Measurements from ENCODE around the gene HTRA1. TPM values are rescaled to one million over a fixed set of nuclear protein-coding genes. Genes with fewer than 3 reads are reported as not detected.

HTRA1 gene
- total RNA-seq, 2 donors from 2014 or later = 41.4 to 61.8 TPM

DNA sequence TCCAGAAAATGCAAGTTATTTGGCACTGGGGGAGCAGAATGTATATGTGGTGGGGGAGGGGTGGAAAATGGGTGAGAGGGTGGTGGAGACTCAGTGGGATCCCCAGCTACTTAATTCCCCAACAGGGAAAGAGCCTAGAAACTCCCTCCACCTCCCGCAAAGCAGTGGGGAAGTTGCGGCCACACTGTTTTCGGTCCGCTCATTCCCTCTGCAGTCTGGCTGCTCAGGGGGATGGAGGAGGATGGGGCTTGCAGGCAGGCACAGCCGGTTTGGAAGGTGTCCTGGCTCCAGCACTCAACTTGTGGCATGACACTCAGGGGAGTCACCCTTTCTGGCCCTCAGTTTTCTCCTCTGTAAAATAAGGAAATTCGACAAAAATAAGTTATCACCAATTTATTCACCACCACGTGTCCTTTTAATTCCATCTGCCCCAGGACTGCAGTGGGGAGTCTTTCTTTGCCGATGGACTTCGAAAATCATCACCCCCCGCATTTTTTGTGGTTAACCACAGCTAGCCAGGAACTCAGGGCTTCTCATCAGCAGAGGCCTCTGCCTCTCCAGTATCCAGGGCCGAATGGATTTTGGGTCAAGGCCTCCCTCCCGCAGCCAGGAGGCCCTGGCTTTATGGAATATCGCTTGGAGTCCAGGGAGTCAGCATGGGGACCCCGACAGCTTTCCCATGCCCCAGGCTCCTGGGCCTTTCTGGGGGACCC lies 1.6 kb upstream of the HTRA1 start:
- H3K4me1 ChIP-seq (replicated peaks) = peaks cover 7% of the 10 kb centered on the region
- H3K27ac ChIP-seq = no peak overlapping the region
- no peak overlapping the region for H3K4me3 ChIP-seq
- H3K36me3 ChIP-seq = no peaks in the 10 kb centered on the region
- intact Hi-C loops (cut with DNase I) = loop anchor here (5.0 to 10.0 kb wide), 2 partner anchors 38 to 105 kb away; partner anchors contain the start of gene DMBT1
- no peak for DNase-seq (ENCODE audit: low spot score)
- no peaks in the 10 kb centered on the region for H3K27me3 ChIP-seq (replicated peaks; ENCODE audit: insufficient read depth)
- TF ChIP-seq POLR2AphosphoS5 (IDR thresholded peaks at IDR 0.05) = no peak
- TF ChIP-seq POLR2A (IDR thresholded peaks at IDR 0.05) = no peak
- TF ChIP-seq, protein P1, sequence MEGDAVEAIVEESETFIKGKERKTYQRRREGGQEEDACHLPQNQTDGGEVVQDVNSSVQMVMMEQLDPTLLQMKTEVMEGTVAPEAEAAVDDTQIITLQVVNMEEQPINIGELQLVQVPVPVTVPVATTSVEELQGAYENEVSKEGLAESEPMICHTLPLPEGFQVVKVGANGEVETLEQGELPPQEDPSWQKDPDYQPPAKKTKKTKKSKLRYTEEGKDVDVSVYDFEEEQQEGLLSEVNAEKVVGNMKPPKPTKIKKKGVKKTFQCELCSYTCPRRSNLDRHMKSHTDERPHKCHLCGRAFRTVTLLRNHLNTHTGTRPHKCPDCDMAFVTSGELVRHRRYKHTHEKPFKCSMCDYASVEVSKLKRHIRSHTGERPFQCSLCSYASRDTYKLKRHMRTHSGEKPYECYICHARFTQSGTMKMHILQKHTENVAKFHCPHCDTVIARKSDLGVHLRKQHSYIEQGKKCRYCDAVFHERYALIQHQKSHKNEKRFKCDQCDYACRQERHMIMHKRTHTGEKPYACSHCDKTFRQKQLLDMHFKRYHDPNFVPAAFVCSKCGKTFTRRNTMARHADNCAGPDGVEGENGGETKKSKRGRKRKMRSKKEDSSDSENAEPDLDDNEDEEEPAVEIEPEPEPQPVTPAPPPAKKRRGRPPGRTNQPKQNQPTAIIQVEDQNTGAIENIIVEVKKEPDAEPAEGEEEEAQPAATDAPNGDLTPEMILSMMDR (IDR thresholded peaks at IDR 0.05) = no peak
- WGBS = 83% methylated on average over 14 of the region's 14 CpGs
- H3K9me3 ChIP-seq = no peaks in the 10 kb centered on the region

DNA sequence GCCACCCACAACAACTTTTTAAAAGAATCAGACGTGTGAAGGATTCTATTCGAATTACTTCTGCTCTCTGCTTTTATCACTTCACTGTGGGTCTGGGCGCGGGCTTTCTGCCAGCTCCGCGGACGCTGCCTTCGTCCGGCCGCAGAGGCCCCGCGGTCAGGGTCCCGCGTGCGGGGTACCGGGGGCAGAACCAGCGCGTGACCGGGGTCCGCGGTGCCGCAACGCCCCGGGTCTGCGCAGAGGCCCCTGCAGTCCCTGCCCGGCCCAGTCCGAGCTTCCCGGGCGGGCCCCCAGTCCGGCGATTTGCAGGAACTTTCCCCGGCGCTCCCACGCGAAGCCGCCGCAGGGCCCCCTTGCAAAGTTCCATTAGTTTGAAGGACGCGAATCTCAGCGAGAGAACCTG lies 461 bp upstream of the HTRA1 start:
- TF ChIP-seq POLR2AphosphoS5 (IDR thresholded peaks at IDR 0.05) (no peak), POLR2A (IDR thresholded peaks at IDR 0.05) (no peak)
- TF ChIP-seq, protein P1 (IDR thresholded peaks at IDR 0.05) = no peak
- Histone ChIP-seq H3K36me3 (no peaks in the 10 kb centered on the region), H3K27ac (peak overlapping the region; percentile 68 to 77), H3K27me3 (replicated peaks; ENCODE audit: insufficient read depth) (no peaks in the 10 kb centered on the region), H3K4me1 (replicated peaks) (peaks cover 7% of the 10 kb centered on the region), H3K9me3 (no peaks in the 10 kb centered on the region), H3K4me3 (peak overlapping the region; percentile 51 to 55)
- WGBS = under 1% methylated on average over 39 of the region's 40 CpGs
- intact Hi-C loops (cut with DNase I) = loop anchor here (5.0 to 10.0 kb wide), 2 partner anchors 36 to 104 kb away; partner anchors contain the start of gene DMBT1
- no peak for DNase-seq (ENCODE audit: low spot score)

DNA sequence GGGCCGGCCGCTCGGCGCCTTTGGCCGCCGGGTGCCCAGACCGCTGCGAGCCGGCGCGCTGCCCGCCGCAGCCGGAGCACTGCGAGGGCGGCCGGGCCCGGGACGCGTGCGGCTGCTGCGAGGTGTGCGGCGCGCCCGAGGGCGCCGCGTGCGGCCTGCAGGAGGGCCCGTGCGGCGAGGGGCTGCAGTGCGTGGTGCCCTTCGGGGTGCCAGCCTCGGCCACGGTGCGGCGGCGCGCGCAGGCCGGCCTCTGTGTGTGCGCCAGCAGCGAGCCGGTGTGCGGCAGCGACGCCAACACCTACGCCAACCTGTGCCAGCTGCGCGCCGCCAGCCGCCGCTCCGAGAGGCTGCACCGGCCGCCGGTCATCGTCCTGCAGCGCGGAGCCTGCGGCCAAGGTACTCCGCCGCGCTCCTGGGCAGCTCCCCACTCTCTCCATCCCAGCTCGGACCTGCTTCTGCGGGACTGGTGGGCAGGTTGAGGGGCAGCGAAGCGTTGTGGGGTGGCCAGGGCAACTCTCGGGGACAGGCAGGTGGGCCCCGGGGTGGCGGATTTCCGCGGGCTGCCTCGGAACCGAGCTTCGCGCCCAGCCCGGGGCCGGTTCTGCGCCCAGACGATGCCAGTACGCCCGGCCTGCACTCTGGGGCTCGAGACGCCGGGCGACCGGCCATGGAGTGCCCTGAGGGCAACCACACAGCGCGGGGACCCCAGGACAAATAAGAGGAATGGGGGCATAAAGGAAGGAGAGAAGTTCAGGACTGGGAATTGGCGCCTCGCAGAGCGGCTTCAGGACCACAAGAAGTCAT lies 578 bp downstream of the HTRA1 start:
- Histone ChIP-seq H3K27ac (peak overlapping the region; percentile 77 to 81), H3K36me3 (no peaks in the 10 kb centered on the region), H3K4me1 (replicated peaks) (peaks cover 7% of the 10 kb centered on the region), H3K9me3 (no peaks in the 10 kb centered on the region), H3K27me3 (replicated peaks; ENCODE audit: insufficient read depth) (no peaks in the 10 kb centered on the region), H3K4me3 (peak overlapping the region; percentile 51 to 55)
- DNase-seq (ENCODE audit: low spot score) = peak; percentile 32
- intact Hi-C loops (cut with DNase I) = loop anchor here (5.0 to 10.0 kb wide), 2 partner anchors 35 to 103 kb away; partner anchors contain the start of gene DMBT1
- no peak for TF ChIP-seq POLR2AphosphoS5 (IDR thresholded peaks at IDR 0.05)
- TF ChIP-seq, protein P1 (IDR thresholded peaks at IDR 0.05) = peak in 1 of 4 experiments; percentile 7
- WGBS = 1% methylated on average over 20 of the region's 95 CpGs

DNA sequence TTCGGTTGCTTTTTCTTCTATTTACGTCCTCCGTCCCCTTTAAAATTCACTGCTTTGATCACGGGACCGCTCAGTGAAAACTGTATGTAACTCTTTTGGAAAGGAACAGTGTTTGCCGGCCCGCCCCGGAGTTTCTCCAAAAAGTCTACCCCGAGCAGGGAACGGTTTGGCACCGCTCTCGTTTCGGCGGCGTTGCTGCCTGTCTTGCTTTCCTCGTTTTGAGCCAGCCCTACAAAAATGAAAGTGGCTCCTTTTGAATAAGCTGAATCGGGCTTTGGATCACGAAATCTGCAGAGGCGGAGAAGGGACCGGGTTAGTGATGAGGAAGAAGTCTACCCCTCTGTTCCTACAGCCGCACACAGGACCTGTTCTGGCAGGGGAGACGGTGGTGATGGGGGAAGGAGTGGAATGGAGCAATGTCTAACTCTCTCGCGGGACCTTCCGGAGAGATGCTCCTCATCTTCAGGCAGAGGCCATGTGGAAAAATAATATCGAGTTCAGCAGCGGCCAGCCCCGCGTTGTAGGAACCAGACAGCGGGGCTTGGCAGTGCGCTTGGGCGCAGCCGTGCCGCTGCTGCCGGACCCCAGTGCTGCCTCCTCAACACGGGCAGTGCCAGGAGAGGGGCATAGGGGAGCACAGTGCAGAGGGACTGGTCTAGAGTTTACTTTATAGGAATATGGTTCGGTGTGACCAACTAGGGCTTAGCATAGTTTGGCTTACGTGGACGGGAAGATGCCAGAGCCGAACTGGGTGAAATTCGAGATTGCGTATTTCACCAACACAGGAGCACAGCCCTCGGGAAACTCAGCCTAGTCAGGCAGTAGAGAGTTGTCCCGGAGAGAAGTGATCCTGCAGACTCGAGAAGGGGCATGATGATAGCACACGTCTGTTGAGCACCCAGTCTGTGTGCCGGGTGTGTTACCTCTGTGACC lies 1.4 kb downstream of the HTRA1 start:
- 8% methylated on average over 47 of the region's 47 CpGs for WGBS
- peak; percentile 39 for DNase-seq (ENCODE audit: low spot score)
- no peaks in the 10 kb centered on the region for H3K36me3 ChIP-seq
- H3K4me1 ChIP-seq (replicated peaks) = peaks cover 7% of the 10 kb centered on the region
- H3K27ac ChIP-seq = peak overlapping the region; percentile 77 to 81
- TF ChIP-seq, protein P1 (IDR thresholded peaks at IDR 0.05) = no peak
- TF ChIP-seq POLR2A (IDR thresholded peaks at IDR 0.05) (no peak), POLR2AphosphoS5 (IDR thresholded peaks at IDR 0.05) (no peak)
- H3K27me3 ChIP-seq (replicated peaks; ENCODE audit: insufficient read depth) = no peaks in the 10 kb centered on the region
- intact Hi-C loops (cut with DNase I) = loop anchor here (5.0 to 10.0 kb wide), 2 partner anchors 35 to 102 kb away; partner anchors contain the start of gene DMBT1
- no peaks in the 10 kb centered on the region for H3K9me3 ChIP-seq
- H3K4me3 ChIP-seq = peak overlapping the region; percentile 51 to 55
